Epidermal melanocyte (primary cell): ENCODE measurements around the gene EFNA5.
"Not testable (repeated sequence)": the region's sequence is repeated elsewhere in the genome, so short reads cannot be mapped to it uniquely, and the experiment has no call there.

Experiments
- DNase-seq: peaks from one replicate; pipeline ENCODE4 v3.0.0; 2011; ENCODE audit warnings: low spot score; ENCODE audit not compliant: insufficient read length

Gene EFNA5

GRCh38 chr5:107464416-107464815 is 206.3 kb downstream of the EFNA5 start:
- DNase-seq = no peak

DNA sequence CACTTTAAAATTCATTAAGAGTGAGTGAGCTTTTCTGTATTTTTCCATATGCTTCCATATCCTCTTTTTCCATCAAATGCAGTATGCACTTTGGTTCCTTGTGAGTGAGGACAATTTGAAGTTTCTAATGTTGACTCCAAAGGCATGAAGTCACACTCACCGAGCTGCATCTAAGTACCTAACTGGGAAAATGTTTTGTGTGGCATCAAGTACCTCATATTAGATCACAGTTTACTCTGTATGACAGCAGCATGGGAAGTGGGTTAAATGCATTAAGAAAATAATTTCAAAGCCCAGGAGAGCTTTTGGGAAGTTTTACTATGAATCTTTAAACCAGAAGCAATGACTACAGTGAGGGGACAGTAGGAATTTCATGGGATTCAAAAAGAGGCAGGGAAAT is 207.0 kb downstream of the EFNA5 start:
- no peak for DNase-seq

GRCh38 chr5:107461770-107462169 is 209.0 kb downstream of the EFNA5 start:
- no peak for DNase-seq

DNA sequence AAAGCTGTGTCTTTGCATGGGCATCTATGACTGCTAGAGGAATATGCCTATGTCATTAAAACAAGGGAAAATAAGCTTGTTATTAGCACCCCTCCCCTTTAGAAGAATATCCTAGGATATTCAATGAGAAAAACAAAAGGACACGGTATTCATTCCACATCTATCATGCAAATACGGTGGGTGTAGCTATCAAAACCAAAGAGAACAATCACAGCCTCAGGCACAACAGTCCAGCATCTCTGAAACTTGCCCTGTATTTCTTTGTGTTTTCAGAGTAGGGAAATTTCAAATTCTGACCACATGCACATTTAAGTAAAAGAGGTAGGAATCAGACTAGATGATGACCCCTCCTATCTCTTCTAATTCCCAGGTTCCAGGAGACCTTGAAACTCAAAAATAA is 209.9 kb downstream of the EFNA5 start:
- DNase-seq = no peak

DNA sequence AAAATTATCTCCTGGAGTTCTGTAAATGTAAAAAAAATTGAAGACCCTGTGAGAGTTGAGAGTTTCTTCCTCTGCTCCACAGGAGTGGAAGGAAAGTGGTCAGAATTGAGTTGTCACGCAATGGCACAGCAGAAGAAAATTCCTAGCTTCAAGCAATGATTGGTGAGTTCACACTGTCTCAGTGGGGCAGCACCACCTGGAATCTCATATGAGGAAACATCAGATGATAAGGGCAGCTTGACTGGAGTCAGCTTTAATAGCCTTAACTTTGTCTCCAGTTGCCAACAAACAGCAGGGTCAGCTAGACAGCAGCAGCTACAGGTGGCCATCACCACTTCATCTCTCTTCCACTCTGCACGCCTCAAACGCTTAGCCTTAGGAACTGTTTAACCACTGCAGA is 211.1 kb downstream of the EFNA5 start:
- no peak for DNase-seq

DNA sequence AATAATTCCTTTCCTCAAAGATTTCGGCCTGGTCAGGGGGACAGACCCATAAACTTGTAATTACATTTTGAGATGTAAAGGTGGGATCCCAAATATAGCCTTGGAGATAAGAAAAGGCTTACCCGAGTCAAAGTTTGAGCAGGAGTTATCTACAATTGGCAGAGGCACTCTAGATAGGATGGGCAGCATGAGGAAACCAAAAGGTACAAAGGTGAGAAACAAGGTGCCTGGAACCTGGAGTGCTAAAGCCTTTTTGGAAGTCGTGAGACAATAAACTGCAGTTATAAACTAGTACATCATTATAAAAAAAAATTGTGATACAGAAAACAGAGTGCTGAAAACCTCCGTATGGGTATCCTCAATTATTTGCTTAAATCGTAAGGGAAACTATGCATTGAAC is 212.4 kb downstream of the EFNA5 start:
- DNase-seq = no peak

- no peak for DNase-seq
These were observed 212.9 kb downstream of the EFNA5 start for GRCh38 chr5:107457881-107458280.

- no peak for DNase-seq
These were observed 213.6 kb downstream of the EFNA5 start for GRCh38 chr5:107457138-107457537.

GRCh38 chr5:107456281-107456715 is 214.4 kb downstream of the EFNA5 start:
- DNase-seq = no peak

DNA sequence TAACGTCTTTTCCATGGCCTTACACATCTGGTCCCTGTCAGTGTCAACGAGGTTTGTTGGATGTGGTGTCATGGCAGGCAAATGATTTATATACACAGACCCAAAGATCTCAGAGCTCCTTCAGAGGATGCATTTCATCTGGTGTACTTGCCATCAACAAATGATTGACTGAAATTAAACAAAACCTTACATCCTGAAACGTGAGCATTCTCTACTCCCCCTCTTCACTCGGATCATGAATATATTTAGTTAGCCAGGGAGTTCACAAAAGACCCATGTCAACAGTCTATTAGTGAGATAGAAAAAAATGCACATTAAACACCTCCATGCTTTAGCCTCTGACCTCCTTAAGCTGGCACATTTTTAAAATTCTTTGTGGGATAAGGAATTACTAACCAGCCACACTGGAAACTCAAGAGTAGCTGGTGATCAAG is 215.6 kb downstream of the EFNA5 start:
- DNase-seq = no peak

DNA sequence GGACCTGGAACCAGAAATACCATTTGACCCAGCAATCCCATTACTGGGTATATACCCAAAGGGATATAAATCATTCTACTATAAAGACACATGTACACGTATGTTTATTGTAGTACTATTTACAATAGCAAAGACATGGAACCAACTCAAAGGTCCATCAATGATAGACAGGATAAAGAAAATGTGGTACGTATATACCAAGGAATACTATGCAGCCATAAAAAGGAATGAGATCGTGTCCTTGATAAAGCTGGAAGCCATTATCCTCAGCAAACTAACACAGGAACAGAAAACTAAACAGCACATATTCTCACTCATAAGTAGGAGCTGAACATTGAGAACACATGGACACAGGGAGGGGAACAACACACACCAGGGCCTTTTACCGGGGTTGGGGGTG is 218.9 kb downstream of the EFNA5 start:
- not testable (repeated sequence) for DNase-seq

- DNase-seq = no peak
These were observed 219.7 kb downstream of the EFNA5 start for GRCh38 chr5:107451028-107451427.

GRCh38 chr5:107450531-107450930 is 220.2 kb downstream of the EFNA5 start:
- DNase-seq = no peak

GRCh38 chr5:107449369-107449768 is 221.4 kb downstream of the EFNA5 start:
- DNase-seq = no peak

GRCh38 chr5:107447587-107447986 is 223.2 kb downstream of the EFNA5 start:
- no peak for DNase-seq

DNA sequence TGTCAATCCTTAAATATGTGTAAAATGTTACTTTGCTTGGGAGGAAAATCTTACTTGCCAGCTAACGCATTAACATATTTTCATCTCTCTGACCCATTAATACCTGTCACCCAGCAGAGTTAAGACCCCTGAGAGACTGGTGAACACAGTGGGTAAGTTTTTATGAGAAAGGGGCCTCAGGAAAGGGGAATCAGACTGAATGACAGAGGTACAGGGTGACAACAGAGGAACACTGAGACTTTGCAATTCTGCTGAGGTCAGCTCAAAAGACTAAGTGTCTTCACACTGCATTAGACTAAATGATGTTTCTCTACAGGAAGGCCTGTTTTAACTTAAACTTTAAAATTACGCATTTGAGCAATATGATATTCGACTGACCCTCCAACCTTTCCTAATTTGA is 223.8 kb downstream of the EFNA5 start:
- DNase-seq = no peak

DNA sequence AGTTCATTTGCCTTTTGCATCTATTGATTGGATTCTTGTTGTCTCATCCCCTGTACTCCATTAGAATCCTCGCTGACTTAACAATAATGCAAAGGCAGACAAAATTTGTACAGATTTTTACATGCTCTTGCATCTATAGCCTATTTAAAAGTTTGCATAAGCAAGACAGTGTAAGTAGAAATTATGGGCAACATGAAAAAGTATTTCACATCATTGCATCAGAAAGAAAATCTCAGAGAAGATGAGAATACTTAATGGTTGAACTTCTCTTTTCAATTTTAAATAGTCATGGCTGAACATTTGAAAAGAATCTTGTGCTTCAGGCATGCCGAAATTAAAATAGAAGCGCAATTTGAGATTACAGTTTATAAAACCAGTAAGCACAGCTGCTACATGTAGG is 226.4 kb downstream of the EFNA5 start:
- DNase-seq = no peak

- no peak for DNase-seq
These were observed 226.8 kb downstream of the EFNA5 start for GRCh38 chr5:107443897-107444296.

DNA sequence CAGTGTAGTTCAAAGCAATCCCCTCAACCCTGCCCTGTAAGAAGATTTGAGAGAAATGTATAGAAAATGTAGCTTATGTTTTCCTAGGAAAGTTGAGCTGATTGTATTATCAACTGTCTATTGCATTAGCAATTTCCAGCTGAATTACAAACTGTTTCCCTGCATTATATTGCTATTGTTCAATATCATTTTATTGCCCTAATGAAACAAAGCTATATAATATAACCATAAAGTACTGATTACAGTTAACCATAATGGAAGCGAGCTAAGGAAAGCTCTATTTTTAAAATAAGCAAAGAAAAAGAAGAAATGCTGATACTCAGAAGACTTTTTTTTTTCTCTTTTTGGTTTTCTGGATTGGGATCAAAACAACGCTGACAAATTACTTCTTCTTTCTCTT is 228.3 kb downstream of the EFNA5 start:
- DNase-seq = no peak

GRCh38 chr5:107439832-107440231 is 230.9 kb downstream of the EFNA5 start:
- no peak for DNase-seq

DNA sequence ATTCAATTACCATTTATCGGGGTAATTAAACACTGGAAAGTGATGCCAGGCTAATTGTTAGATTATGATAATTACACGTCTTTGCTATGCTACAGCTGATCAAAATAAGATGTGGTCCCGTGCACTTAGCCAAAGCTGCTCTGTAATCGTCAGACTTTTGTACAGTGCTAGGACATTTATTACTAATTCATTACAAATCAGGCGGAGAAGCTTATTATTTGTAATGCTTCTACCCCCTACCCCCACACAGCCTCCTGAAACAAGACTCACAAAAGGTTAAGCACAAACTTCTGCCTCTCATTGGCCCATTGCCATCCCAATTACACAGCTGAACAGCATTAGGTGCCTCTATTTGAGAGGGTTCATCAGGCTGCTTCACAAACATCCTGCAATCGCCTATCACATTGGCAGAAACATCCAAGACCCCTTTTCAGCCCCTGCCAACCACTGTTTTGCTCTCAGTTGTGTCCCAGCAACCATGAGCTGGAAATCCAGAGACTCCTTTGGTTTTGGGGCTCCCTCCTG is 232.7 kb downstream of the EFNA5 start:
- DNase-seq = no peak

- DNase-seq = no peak
These were observed 233.6 kb downstream of the EFNA5 start for GRCh38 chr5:107437154-107437553.

GRCh38 chr5:107436201-107436600 is 234.5 kb downstream of the EFNA5 start:
- no peak for DNase-seq

- DNase-seq = no peak
These were observed 235.7 kb downstream of the EFNA5 start for GRCh38 chr5:107435061-107435460.
